Endothelial cell of umbilical vein (primary cell): ENCODE measurements around the gene PLRG1. TPM values are rescaled to one million over a fixed set of nuclear protein-coding genes. Genes with fewer than 3 reads are reported as not detected.
"Not testable (repeated sequence)": the region's sequence is repeated elsewhere in the genome, so short reads cannot be mapped to it uniquely, and the experiment has no call there.

Experiments
- BruUV-seq: library from RNA; stranded (reverse); fragments of 400-500 nt; replicated peaks from 2 replicates; lab custom pipeline; 2021; lab: Mats Ljungman, UMichigan
- CTCF ChIA-PET: fragments of 300-600, 350-600 bp; sonication (Branson Sonifier 250); formaldehyde crosslinking; loops from one replicate; lab custom pipeline; 2021; ENCODE audit warnings: antibody characterized with exemption, inconsistent platforms; lab: Charles Lee
- POLR2A ChIA-PET: fragments of 300-600, 350-600 bp; sonication (Branson Sonifier 250); formaldehyde crosslinking; loops from one replicate; lab custom pipeline; 2021; ENCODE audit warnings: antibody characterized with exemption, inconsistent platforms; lab: Charles Lee
- DNase-seq: peaks from one replicate; pipeline ENCODE4 v3.0.0-alpha.2; 2011; ENCODE audit warnings: low read depth, low spot score
- FAIRE-seq: peaks from 2 replicates; lab custom pipeline; 2011; peaks lifted over from hg19 to GRCh38; lab: Jason Lieb, UNC
- H2AFZ ChIP-seq: 2 replicates; pipeline ENCODE4 v1.6.0; 2012; ENCODE audit warnings: low read depth, low read length, control low read depth, inconsistent platforms
- H3K27ac ChIP-seq: 2 replicates; pipeline ENCODE4 v1.5.1; 2011; ENCODE audit warnings: low read depth, mild to moderate bottlenecking, control low read depth, low read length, moderate library complexity; ENCODE audit not compliant: insufficient read depth
- H3K27me3 ChIP-seq, 2 experiments: 2 replicates each; pipeline versions ENCODE4 v1.6.0 to v1.6.1; 2011; ENCODE audit warnings: low read length in 2 of 2, mixed read lengths in 1 of 2; ENCODE audit not compliant: control insufficient read depth in 2 of 2, insufficient read depth in 2 of 2
- H3K36me3 ChIP-seq, 2 experiments: 2 replicates in 1 of 2; 3 replicates in 1 of 2; pipeline ENCODE4 v1.5.1; 2011; ENCODE audit warnings: low read length in 2 of 2, mild to moderate bottlenecking in 1 of 2, moderate library complexity in 1 of 2; ENCODE audit not compliant: control insufficient read depth in 2 of 2, insufficient read depth in 2 of 2; ENCODE audit errors: extremely low read depth in 1 of 2
- H3K4me1 ChIP-seq: 3 replicates; pipeline ENCODE4 v1.5.1; 2011; ENCODE audit warnings: mild to moderate bottlenecking, low read length; ENCODE audit not compliant: control insufficient read depth, insufficient read depth; ENCODE audit errors: extremely low read depth
- H3K4me2 ChIP-seq: 2 replicates; pipeline ENCODE4 v1.6.1; 2011; ENCODE audit warnings: low read length, control low read depth, mixed read lengths; ENCODE audit not compliant: insufficient read depth
- H3K4me3 ChIP-seq, 3 experiments: fragments of 200-600 bp in 1 of 3; sonication (generic), shearing (Covaris generic) in 1 of 3; replicated peaks in 1 of 3; 2 replicates each; pipeline ENCODE4 v1.5.1; 2011 to 2016; ENCODE audit warnings: control low read depth in 3 of 3, low read length in 3 of 3, mild to moderate bottlenecking in 2 of 3, inconsistent platforms in 1 of 3, low read depth in 1 of 3, moderate library complexity in 1 of 3; ENCODE audit not compliant: insufficient read depth in 1 of 3
- H3K79me2 ChIP-seq: 2 replicates; pipeline ENCODE4 v1.6.0; 2012; ENCODE audit warnings: low read length, inconsistent platforms; ENCODE audit not compliant: control insufficient read depth, insufficient read depth
- H3K9ac ChIP-seq: replicated peaks from 2 replicates; pipeline ENCODE3; 2011; ENCODE audit warnings: low read length, control low read depth; ENCODE audit not compliant: insufficient read depth; ENCODE audit errors: extremely low read depth
- H3K9me1 ChIP-seq: replicated peaks from 3 replicates; pipeline ENCODE4 v1.6.0; 2011; ENCODE audit warnings: mild to moderate bottlenecking, low read length; ENCODE audit not compliant: control insufficient read depth, insufficient read depth; ENCODE audit errors: extremely low read depth
- H3K9me3 ChIP-seq: replicated peaks from 2 replicates; pipeline ENCODE4 v1.5.1; 2012; ENCODE audit warnings: low read length, inconsistent platforms; ENCODE audit not compliant: control insufficient read depth, insufficient read depth
- H4K20me1 ChIP-seq: replicated peaks from 2 replicates; pipeline ENCODE3; 2011; ENCODE audit warnings: mild to moderate bottlenecking, low read length; ENCODE audit not compliant: control insufficient read depth, insufficient read depth; ENCODE audit errors: extremely low read depth
- EZH2 ChIP-seq: IDR thresholded peaks from 2 replicates; pipeline ENCODE4 v1.6.1; 2012; ENCODE audit warnings: borderline replicate concordance, low read depth, mild to moderate bottlenecking, moderate library complexity, low read length, inconsistent platforms; ENCODE audit not compliant: severe bottlenecking
- FOS ChIP-seq: IDR thresholded peaks from 2 replicates; pipeline ENCODE4 v1.6.1; 2011; ENCODE audit warnings: mild to moderate bottlenecking, low read length, moderate library complexity, borderline replicate concordance; ENCODE audit not compliant: insufficient read depth
- GATA2 ChIP-seq: IDR thresholded peaks from 2 replicates; pipeline ENCODE4 v1.7.0; 2011; ENCODE audit warnings: low read depth, mild to moderate bottlenecking, moderate library complexity, mixed read lengths, low read length; ENCODE audit not compliant: insufficient read length, insufficient read depth
- JUN ChIP-seq: IDR thresholded peaks from 2 replicates; pipeline ENCODE4 v1.6.1; 2011; ENCODE audit warnings: borderline replicate concordance, low read depth; ENCODE audit not compliant: insufficient read length, insufficient read depth
- MYC ChIP-seq: IDR thresholded peaks from one replicate; pipeline ENCODE4 v1.6.1; 2011; ENCODE audit warnings: mild to moderate bottlenecking, low read depth, low read length
- POLR2A ChIP-seq: IDR thresholded peaks from 2 replicates; pipeline ENCODE4 v1.6.1; 2012; ENCODE audit warnings: low read depth, mild to moderate bottlenecking, control low read depth, low read length
- POLR2AphosphoS5 ChIP-seq: IDR thresholded peaks from 2 replicates; pipeline ENCODE4 v1.6.1; 2012; ENCODE audit warnings: low read depth, mild to moderate bottlenecking, control low read depth, low read length, moderate library complexity; ENCODE audit not compliant: insufficient read depth
- dilution Hi-C: fragments of 300-500 bp; cut with MboI; formaldehyde crosslinking; loops from one replicate; pipeline ENCODE4 v1.15.0; 2019; ENCODE audit warnings: low sequenced_read_pairs; ENCODE audit not compliant: extremely low pct_ligation_motif_present
- intact Hi-C: fragments of 100-400 bp; cut with micrococcal nuclease; formaldehyde crosslinking; loops from one replicate; pipeline ENCODE4 v1.10.0; 2022
- polyA plus RNA-seq, 4 experiments: library from polyadenylated mRNA; depleted of rRNA in 3 of 4; stranded (reverse) in 3 of 4; unstranded in 1 of 4; fragments of >200 nt; gene quantifications; 2 replicates each; pipeline versions ENCODE4 v1.2.1 to v1.2.3, GENCODE V29; 2011 to 2012; ENCODE audit warnings: missing spikeins in 1 of 4
- total RNA-seq: library from RNA; stranded (reverse); gene quantifications from 2 replicates; pipeline ENCODE4 v1.2.3, GENCODE V29; 2021
- TF ChIP-seq, protein P1 (sequence below), 2 donors: IDR thresholded peaks; 1 replicate in 1 of 2; 2 replicates in 1 of 2; pipeline ENCODE4 v1.5.1; 2011; ENCODE audit warnings: low read length in 2 of 2, mild to moderate bottlenecking in 2 of 2, moderate library complexity in 2 of 2, control low read depth in 1 of 2, inconsistent platforms in 1 of 2, low read depth in 1 of 2; ENCODE audit not compliant: insufficient read depth in 1 of 2; ENCODE audit errors: extremely low read depth in 1 of 2
- TF ChIP-seq, protein P2 (sequence below): IDR thresholded peaks from 2 replicates; pipeline ENCODE4 v1.6.1; 2011; ENCODE audit not compliant: insufficient read depth, insufficient read length

Gene PLRG1
- total and polyA plus RNA-seq, 2 donors (not counting 3 experiments of a cell fraction or from before 2014, with no cell fraction given), result 50.9 to 91.9 TPM

DNA sequence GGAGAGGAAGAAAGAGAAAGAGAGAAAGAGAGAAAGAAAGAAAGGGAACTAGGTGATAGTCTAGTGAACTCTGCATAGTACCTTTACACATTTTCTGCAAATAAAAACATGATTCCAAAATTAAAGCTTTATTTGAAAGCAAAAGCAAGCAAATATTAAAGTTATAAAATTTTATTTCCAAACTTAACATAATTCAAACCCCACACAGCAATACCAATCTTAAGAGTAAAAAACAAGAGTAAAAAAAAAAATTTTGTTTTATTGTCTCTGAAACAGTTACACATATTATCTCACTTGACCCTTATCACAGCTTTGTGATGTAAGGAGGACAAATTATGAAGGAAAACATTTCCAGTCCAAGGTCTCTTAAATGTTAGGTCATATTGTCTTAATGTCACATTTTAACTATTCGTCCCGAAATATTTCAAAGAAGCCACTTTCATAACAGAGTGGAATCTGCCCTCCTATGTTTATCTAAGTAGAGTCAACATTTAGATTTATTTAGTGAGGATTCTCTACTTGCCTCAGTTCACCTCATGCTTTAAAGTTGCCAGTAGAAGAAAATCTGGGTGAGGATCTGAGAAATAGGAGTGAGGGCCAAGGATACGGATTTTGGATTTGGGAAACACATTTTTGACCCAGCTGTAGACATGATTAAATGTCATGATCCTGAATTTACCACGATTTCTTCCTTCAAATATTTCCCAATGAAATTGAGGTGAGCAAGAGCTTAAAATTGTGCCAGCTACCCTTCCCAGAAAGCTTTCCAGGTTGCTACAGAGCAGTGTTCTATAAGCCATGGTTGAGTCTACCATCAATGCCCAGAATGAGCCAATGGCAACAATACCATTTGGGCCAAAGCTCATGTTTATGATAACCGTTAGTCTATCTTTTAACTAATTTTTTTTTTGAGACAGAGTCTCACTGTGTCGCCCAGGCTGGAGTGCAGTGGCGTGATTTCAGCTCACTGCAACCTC lies 47.9 kb upstream of the PLRG1 start:
- BruUV-seq, result no TSS peak
- Histone ChIP-seq H3K9ac (no peak overlapping the region), H4K20me1 (no peaks in the 10 kb centered on the region), H3K36me3 (no peaks in the 10 kb centered on the region), H3K27ac (no peak overlapping the region), H3K9me3 (no peaks in the 10 kb centered on the region), H3K9me1 (no peaks in the 10 kb centered on the region), H3K27me3 (no peaks in the 10 kb centered on the region), H2AFZ (no peak overlapping the region), H3K4me2 (no peak overlapping the region), H3K4me3 (no peak overlapping the region), H3K79me2 (no peaks in the 10 kb centered on the region), H3K4me1 (no peaks in the 10 kb centered on the region)
- TF ChIP-seq POLR2AphosphoS5, result no peak
- no peak for TF ChIP-seq GATA2
- no peak for TF ChIP-seq MYC
- no peak for TF ChIP-seq JUN
- TF ChIP-seq, protein P1, sequence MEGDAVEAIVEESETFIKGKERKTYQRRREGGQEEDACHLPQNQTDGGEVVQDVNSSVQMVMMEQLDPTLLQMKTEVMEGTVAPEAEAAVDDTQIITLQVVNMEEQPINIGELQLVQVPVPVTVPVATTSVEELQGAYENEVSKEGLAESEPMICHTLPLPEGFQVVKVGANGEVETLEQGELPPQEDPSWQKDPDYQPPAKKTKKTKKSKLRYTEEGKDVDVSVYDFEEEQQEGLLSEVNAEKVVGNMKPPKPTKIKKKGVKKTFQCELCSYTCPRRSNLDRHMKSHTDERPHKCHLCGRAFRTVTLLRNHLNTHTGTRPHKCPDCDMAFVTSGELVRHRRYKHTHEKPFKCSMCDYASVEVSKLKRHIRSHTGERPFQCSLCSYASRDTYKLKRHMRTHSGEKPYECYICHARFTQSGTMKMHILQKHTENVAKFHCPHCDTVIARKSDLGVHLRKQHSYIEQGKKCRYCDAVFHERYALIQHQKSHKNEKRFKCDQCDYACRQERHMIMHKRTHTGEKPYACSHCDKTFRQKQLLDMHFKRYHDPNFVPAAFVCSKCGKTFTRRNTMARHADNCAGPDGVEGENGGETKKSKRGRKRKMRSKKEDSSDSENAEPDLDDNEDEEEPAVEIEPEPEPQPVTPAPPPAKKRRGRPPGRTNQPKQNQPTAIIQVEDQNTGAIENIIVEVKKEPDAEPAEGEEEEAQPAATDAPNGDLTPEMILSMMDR (IDR thresholded peaks at IDR 0.05; ENCODE audit: extremely low read depth in 1 of 2, insufficient read depth in 1 of 2, low read depth in 1 of 2, low read length in 2 of 2), result no peak
- TF ChIP-seq POLR2A, result no peak
- no peak for TF ChIP-seq FOS
- TF ChIP-seq, protein P2, sequence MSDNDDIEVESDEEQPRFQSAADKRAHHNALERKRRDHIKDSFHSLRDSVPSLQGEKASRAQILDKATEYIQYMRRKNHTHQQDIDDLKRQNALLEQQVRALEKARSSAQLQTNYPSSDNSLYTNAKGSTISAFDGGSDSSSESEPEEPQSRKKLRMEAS, result no peak
- TF ChIP-seq EZH2, result no peak
- FAIRE-seq (no peak), DNase-seq (no peak)
- POLR2A ChIA-PET, result no interaction called here
- CTCF ChIA-PET, result interaction anchor here (1.3 kb wide), 1 partner anchor 21 kb away, joined by 4 read pairs; no protein-coding TSS in a partner anchor
- intact Hi-C loops, result no loop called here
- dilution Hi-C loops, result no loop called here

DNA sequence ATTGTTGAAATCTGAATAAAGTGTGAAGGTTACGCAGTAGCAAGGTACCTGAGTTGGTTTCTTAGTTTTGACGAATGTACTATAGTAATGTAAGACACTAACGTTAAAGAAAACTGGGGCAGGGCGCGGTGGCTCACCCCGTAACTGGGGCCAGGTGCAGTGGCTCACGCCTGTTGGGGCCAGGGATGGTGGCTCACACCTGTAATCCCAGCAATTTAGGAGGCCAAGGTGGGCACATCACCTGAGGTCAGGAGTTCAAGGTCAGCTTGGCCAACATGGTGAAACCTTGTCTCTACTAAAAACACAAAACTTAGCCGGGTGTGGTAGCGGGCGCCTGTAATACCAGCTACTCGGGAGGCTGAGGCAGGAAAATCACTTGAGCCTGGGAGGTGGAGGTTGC lies 47.1 kb upstream of the PLRG1 start:
- H3K79me2 ChIP-seq, H4K20me1 ChIP-seq, H3K9me1 ChIP-seq, H3K27me3 ChIP-seq, H2AFZ ChIP-seq, H3K9me3 ChIP-seq, POLR2A ChIA-PET, H3K4me2 ChIP-seq, CTCF ChIA-PET, H3K36me3 ChIP-seq, intact Hi-C loops, H3K4me3 ChIP-seq, dilution Hi-C loops, H3K4me1 ChIP-seq, H3K27ac ChIP-seq, BruUV-seq, FAIRE-seq, DNase-seq, H3K9ac ChIP-seq: not testable (repeated sequence)
